C4-2B (cell line): ENCODE measurements around the gene PDGFRA.

Experiments
- H3K27ac ChIP-seq: fragments of 450-650 bp; 2 replicates; pipeline ENCODE4 v1.5.1; 2017
- ZFX ChIP-seq: fragments of 450-650 bp; IDR thresholded peaks from 2 replicates; pipeline ENCODE4 v1.6.1; 2017
- TF ChIP-seq, protein P1 (sequence below): fragments of 450-650 bp; conservative IDR thresholded peaks from 2 replicates; pipeline ENCODE4 v1.5.1; 2017; ENCODE audit warnings: mild to moderate bottlenecking

PDGFRA gene

DNA sequence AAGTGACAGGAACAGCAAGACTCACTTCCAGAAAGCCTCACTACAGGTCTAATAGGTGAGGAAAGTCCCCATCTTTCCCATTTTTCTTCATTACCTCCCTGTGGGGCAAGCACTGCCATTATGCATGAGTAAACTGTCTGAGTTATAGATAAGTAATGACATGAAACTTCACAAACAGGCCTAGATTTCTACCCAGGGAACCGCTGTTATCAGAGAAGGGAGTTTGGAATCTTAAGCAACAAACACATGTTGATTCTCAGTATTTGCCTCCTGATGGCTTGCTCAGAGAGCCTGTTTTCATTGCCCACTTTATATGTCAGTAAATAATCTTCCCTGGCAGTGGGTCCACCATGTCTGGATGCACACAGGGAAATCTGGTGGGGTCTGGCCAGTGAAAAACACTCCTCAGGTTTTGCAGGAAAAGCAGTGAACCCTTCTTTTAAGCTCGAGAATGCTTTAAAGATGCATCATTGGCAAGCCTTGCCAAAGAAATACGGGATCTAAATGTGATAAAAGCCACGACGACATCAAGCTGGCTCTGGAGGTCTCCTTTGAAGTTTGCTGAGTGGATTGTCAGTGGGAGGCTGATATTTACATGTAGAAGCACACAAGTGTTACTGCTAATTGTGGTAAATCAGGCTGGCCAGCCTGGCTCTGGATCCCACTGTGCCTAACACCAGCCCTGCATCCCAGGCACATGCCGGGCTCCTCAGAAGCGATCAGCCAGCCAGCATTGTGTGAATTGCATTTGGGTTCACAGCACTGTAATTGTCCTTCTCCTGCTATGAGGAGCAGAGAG, 25.2 kb downstream of the PDGFRA start:
- no peak overlapping the region for H3K27ac ChIP-seq
- TF ChIP-seq ZFX, result no peak
- TF ChIP-seq, protein P1, sequence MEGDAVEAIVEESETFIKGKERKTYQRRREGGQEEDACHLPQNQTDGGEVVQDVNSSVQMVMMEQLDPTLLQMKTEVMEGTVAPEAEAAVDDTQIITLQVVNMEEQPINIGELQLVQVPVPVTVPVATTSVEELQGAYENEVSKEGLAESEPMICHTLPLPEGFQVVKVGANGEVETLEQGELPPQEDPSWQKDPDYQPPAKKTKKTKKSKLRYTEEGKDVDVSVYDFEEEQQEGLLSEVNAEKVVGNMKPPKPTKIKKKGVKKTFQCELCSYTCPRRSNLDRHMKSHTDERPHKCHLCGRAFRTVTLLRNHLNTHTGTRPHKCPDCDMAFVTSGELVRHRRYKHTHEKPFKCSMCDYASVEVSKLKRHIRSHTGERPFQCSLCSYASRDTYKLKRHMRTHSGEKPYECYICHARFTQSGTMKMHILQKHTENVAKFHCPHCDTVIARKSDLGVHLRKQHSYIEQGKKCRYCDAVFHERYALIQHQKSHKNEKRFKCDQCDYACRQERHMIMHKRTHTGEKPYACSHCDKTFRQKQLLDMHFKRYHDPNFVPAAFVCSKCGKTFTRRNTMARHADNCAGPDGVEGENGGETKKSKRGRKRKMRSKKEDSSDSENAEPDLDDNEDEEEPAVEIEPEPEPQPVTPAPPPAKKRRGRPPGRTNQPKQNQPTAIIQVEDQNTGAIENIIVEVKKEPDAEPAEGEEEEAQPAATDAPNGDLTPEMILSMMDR, result no peak

DNA sequence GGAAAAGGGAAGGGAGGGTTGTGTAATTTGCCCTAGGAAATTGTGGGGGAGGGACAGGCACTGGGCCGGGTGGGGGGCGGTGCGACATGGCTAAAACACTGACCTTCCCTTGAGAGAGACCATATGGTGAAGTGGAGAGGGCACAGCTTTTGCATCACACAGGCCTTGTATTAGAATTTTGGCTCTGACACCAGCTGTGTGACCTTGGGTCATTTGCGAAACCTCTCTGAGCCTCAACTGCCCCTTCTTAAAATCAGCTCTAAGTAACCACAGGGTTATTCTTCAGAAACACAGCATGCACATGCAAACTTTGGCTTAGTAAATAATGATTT, 25.8 kb downstream of the PDGFRA start:
- H3K27ac ChIP-seq, result no peak overlapping the region
- no peak for TF ChIP-seq ZFX
- TF ChIP-seq, protein P1, result no peak

- TF ChIP-seq, protein P1, result no peak
- no peak for TF ChIP-seq ZFX
- H3K27ac ChIP-seq, result no peak overlapping the region
Observed at GRCh38 chr4:54255881-54256280, 26.8 kb downstream of the PDGFRA start.

DNA sequence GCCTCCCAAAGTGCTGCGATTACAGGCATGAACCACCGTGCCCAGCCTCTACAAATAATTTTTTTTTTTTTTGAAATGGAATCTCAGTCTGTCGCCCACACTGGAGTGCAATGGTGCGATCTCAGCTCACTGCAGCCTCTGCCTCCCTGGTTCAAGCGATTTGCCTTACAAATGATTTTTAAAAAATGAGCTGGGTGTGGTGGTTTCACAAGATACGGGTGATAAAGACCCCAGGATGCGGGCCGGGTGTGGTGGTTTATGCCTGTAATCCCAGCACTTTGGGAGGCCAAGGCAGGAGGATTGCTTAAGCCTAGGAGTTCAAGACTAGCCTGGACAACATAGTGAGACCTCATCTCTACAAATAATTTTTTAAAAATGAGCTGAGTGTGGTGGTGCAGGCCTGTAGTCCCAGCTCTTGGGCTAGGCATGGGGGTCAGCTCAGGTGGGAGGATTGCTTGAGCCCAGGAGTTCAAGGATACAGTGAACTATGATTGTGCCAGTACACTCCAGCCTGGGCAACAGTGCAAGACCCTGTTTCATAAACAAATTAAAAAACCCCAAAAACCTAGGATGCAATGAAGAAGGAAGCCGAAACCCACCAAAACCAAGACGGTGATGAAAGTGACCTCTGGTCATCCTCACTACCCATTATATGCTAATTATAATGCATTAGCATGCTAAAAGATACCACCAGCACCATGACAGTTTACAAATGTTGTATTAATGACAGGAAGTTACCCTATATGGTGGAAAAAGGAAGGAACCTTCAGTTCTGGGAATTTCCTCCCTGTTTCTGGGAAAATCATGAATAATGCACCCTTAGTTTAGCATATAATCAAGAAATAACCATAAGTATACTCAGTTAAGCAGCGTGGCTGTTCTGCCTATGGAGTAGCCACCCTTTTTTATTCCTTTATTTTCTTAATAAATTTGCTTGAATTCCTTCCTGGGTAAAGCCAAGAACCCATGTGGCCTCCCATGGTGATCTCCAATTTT, 27.7 kb downstream of the PDGFRA start:
- TF ChIP-seq ZFX, result no peak
- TF ChIP-seq, protein P1, result no peak
- H3K27ac ChIP-seq, result no peak overlapping the region

GRCh38 chr4:54265366-54265765, 36.3 kb downstream of the PDGFRA start:
- TF ChIP-seq, protein P1, result no peak
- no peak for TF ChIP-seq ZFX

GRCh38 chr4:54268151-54268550, 39.1 kb downstream of the PDGFRA start:
- TF ChIP-seq, protein P1, result no peak
- TF ChIP-seq ZFX, result no peak
- H3K27ac ChIP-seq, result no peak overlapping the region

More at GRCh38 chr4:54265366-54265765, 36.3 kb downstream of the PDGFRA start:
- H3K27ac ChIP-seq, result no peak overlapping the region

- TF ChIP-seq, protein P1, result no peak
- no peak for TF ChIP-seq ZFX
- no peak overlapping the region for H3K27ac ChIP-seq
Observed at GRCh38 chr4:54271464-54271863, 42.4 kb downstream of the PDGFRA start.
